ENCODE measurements around the gene MAD1L1. TPM values are rescaled to one million over a fixed set of nuclear protein-coding genes. Genes with fewer than 3 reads are reported as not detected.

MAD1L1 gene
- total RNA-seq, 4 donors from 2014 or later = 18.4 to 39.1 (median 25.7) TPM

- no peak for TF ChIP-seq CTCF (IDR thresholded peaks at IDR 0.05)
- ATAC-seq (ENCODE audit: low FRiP score) = no peak
- no peak for DNase-seq (ENCODE audit: low spot score)
These were observed 375.8 kb downstream of the MAD1L1 start for GRCh38 chr7:1856888-1857441.

DNA sequence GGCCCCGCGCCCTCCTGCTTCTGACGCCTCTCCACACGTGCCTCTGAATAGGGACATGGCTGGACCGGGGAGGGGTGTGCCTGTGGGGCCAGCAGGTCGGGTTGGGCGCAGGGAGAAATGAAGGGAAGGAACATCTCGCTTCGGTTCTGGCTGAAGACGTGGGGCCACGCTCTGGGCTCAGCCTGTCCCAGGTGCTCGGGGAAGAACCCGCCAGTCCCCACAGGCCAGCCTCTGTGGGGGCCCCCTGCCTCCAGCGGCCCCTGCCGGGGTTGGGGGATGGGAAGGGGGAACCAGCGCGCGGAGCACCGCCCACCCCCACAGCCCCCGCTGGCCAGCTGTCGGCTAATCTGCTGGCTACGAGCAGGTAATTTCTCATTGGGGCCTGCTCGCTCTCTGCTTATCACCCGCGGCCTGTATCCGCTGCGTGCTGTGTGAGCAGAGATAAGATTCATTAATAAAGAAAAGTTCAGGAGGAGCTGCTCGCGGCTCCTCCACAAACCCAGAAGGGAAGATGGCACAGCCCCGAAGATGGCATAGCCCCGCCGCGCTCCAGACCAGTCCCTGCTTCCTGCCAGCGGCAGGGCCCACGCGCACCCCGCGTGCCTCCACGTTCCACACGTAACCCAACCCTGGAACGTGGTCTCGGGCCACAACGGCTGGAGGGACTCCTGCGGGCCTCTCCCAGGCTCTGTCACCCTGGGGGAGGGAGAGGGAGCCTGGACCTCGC is 376.4 kb downstream of the MAD1L1 start:
- ATAC-seq (ENCODE audit: low FRiP score) = no peak
- no peak for TF ChIP-seq CTCF (IDR thresholded peaks at IDR 0.05)
- no peak for DNase-seq (ENCODE audit: low spot score)

DNA sequence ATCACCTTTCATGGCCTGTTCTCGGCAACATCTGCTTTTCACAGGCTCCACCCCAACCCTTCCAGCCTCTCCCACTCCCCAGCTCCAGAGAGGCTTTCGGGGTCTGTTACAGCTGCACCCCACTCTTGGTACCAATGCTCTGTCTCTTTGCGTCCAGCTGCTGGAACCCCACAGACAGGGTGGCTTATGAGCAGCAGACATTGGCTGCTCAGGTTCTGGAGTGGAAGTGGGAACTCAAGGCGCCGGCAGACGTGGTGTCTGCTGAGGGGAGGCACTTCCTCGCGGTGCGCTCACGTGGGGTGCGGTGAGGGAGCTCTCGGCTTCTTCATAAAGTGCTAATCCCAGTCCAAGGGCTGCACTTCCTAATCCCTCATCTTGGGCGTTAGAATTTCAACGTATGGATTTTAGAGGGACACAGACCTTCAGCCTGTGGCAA is 377.0 kb downstream of the MAD1L1 start:
- DNase-seq (ENCODE audit: low spot score) (no peak), ATAC-seq (ENCODE audit: low FRiP score) (no peak)
- TF ChIP-seq CTCF (IDR thresholded peaks at IDR 0.05) = no peak

DNA sequence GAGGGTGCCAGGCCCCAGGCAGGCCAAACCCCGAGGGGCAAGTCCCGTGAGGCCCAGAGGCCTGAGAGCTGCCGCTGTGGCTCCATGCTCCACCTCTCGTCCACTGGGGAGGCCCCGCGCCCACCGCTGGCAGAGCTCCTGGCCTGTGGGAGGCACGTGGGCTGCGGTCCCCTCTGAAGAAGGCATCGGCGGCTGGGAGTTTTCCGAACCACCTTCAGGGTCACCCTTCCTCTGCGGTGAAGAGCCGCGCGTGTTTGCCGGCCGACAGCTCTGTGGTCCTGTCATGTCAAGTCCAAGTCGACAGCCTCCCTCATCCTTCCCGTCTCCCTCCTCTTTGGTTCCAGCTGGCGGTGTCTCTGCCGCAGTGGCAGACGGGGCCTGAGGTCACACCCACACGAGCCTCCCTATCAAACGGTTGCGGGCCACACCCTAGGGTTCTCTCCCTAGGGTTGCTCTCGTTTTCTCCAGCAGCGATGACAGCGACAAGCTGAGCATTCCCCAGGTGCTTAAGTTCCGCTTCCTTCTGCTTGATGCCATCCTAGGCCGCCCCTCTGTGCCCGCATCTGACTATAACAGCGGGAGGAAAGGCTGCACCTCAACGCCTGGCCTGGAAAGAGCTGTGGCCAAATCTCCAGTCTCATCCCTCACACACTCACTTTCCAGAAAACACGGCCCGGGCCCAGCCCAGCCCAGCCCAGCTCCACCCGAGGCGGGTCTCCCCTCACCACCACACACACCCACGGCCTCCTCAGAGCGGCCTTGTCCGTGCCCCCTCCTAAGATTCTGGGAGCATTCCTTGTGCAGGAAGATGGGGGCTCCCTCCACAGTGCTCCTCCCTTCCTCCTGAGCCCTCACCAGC is 377.6 kb downstream of the MAD1L1 start:
- ATAC-seq (ENCODE audit: low FRiP score) (no peak), DNase-seq (ENCODE audit: low spot score) (no peak)
- TF ChIP-seq CTCF (IDR thresholded peaks at IDR 0.05) = no peak

DNA sequence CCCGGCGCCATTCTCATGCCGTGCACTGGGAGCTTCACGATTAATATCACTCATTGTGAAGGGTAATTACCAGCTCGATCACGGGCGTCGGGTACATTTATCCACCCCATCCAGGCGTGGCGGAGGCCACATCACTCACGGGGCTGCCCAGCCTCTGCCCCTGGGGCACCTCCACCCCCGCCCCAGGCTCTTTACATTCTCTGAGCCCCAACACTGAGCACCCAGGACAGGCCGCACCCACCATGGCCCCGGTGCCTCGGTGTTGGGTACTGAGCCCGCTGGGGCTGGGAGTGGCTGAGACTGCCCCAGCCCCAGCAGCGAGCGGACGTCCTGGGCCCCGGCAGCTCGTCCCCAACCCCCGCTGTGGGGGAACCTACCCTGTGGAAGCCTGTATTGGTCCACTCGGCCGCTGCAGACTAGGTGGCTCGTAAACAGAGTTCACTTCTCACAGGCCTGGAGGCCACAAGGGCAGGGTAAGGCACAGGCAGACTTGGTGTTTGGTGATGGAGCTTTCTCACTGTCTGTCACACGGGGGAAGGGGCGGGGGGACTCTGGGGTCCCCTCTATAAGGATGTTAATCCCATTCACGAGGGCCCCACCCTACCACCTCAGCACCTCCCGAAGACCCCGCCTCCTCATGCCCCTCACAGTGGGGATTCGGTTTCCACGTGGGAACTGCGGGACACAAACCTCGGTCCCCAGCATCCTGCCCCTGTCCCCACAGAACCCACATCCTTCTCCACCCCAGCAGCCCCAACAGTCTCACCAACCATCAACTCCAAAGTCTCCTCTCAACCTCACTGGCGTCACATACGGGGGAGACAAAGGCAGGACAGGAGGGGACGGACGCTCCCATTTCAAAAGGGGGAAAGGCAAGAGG is 378.5 kb downstream of the MAD1L1 start:
- ATAC-seq (ENCODE audit: low FRiP score) (no peak), DNase-seq (ENCODE audit: low spot score) (no peak)
- TF ChIP-seq CTCF (IDR thresholded peaks at IDR 0.05) = no peak

DNA sequence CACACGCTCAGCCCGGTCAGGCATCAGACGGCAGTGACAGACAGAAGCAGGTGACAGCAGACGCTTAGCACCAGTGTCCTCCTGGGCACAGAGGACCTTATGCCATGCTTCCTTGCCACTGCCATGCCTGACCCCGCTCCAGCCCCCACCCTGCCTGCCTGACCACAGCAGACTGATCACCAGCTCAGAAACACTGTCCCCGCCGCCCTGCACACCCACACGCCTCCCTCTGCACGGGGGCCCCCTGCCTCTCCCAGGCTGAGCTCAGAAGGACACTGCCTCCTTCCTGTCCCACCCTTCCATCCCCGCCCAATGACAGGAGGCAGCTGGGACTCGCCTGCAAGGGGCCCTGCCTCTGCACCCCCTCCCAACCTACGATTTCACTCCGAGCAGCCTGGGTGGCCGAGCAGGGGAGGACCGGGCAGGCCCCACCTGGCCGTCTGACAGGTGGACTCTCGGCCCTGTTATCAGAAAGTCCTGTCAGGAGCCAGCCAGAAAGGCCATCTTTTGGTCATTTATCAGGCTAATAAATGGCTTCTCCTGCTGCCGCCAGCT is 379.2 kb downstream of the MAD1L1 start:
- no peak for ATAC-seq (ENCODE audit: low FRiP score)
- TF ChIP-seq CTCF (IDR thresholded peaks at IDR 0.05) = no peak
- no peak for DNase-seq (ENCODE audit: low spot score)
